T1000 (cell line): Measurements from ENCODE around the gene SLC5A9.
"Not testable (repeated sequence)": the region's sequence is repeated elsewhere in the genome, so short reads cannot be mapped to it uniquely, and the experiment has no call there.

ENCODE experiments used
- DNase-seq: peaks from one replicate; lab custom pipeline; 2025; ENCODE audit warnings: mixed read lengths; lab: John Stamatoyannopoulos, UW

SLC5A9 gene

DNA sequence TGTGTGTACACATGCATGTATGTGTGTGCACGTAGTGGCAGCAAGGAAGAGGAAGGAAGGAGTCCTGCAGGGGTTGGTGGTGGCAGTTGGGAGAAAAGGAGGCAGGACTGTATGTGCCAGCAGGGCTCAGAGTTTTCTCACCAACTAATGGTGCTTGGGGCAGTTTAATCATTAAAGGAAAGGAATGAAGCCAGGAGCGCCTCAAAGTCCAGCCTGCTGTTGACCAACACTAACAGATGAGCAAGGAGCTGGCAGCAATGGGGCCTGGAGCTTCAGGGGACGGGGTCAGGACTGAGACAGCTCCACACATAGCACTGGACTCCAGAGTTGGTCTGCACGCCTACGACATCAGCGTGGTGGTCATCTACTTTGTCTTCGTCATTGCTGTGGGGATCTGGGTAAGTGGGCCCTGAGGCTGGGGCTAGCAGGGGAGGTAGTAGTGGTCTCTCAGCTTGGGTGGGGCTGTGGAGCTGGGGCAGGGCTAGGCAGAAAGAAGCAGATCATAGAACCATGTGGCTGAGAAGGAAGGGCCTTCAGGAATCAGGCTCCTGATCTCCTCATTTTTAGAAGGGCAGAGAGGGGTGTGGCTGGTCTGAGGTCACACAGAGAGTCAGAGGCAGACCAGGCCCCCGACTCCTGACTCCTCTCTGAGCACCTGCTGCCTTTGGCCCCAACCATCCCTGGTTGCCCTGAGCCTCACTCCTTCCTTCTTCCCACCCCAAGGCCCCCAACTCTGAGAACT lies at the start of gene SLC5A9:
TSS of gene SLC5A9 (plus strand) at position 216 of the 742 bp plus-strand sequence. CDS start at position 237, 21 bp downstream.
- no peak for DNase-seq

DNA sequence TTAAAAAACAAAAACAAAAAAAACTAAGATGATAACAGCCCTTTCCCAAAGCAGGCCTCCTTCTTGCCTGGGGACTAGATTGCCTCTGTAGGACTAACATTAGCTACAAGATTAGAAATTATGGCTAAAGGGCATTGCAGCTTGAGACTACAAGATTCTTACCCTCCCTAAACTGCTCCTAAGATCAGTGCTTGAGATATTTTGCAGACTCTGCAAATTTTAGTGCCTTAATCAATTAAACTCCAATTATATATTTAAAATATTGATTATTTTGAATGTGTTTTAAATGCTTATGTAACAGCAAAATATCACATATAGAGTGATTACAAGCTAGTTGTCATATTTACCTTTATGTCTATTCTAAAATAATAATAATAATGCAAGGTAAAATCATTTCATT lies 47.4 kb upstream of the SLC5A9 start:
- DNase-seq = no peak

DNA sequence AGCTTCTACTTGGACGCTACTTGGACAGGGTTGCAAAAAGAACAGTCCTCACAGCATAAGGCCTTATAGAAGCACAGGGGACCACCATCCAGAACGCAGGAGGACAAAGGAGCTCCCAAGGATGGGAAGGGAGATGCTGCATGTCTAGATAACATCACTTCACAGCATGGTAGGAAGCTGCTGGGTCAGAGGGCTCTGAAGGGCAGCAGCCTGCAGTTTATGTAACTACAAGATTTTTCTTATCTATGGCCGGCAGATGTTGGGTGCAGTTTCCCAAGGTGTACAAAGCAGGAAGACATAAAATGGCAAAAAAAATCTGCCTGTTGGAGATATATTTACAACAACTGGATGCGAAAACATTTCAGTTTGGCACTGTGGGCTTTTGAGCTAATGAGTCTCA lies 45.3 kb upstream of the SLC5A9 start:
- no peak for DNase-seq

GRCh38 chr1:48181669-48182367 lies 40.7 kb upstream of the SLC5A9 start:
- no peak for DNase-seq

DNA sequence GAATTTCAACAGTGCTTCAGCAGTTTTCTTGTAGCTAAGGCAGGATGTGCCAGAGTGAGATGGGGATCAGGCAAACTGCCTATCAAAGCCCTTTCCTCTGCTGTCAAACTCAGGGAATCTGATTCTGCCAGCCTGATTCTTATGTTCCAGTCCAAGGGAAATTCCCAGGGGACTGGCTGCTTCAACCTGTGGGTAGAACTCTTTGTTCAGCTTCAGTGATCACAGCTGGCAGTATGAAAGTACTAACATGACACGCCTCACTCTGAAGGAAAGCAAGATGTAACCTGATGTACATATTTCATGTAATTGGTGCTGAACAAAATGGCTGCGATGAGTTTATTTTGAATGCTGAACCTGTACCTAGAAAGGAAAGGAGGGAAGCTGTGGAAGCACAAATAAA lies 40.1 kb upstream of the SLC5A9 start:
- no peak for DNase-seq

GRCh38 chr1:48186306-48186839 lies 36.1 kb upstream of the SLC5A9 start:
- no peak for DNase-seq

GRCh38 chr1:48187969-48188563 lies 34.5 kb upstream of the SLC5A9 start:
- no peak for DNase-seq

DNA sequence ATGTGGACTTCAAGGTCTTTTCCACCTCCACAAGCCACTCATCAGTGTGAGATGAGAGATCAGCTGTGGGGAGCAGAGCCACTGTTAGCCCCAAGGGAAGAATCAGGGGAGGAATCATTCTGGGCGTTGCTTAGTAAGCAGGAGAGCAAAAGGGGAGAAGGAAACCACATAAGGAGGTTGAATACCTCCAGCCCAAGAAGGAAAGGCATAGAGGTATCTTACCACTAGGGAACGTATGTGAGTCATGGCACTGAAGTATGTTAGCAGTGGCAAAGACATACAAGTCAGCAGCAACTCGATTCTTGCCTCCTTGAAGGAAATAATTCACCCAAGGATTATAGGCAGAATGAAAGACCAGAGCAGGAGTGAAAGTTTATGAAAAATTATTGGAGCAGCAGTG lies 31.6 kb upstream of the SLC5A9 start:
- DNase-seq = no peak

DNA sequence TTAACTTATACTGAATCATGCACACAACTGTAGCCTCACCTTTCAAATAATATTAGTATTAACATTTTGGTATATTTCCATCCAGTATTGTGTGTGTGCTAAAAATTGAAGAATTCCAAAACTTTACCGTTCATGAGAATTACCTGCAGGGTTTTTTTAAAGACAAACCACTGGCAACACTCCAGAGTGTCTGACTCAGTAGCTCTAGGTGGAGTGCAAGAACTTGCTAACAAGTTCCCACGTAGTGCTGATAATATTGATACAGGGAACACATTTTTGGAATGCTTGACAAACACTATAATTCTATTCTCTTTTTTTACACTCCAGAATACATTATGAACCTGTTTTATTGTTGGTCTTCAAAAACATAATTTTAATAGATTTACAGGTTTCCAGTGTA lies 27.7 kb upstream of the SLC5A9 start:
- DNase-seq = no peak

GRCh38 chr1:48196237-48196636 lies 26.3 kb upstream of the SLC5A9 start:
- DNase-seq = no peak

GRCh38 chr1:48198970-48199369 lies 23.5 kb upstream of the SLC5A9 start:
- DNase-seq = no peak

DNA sequence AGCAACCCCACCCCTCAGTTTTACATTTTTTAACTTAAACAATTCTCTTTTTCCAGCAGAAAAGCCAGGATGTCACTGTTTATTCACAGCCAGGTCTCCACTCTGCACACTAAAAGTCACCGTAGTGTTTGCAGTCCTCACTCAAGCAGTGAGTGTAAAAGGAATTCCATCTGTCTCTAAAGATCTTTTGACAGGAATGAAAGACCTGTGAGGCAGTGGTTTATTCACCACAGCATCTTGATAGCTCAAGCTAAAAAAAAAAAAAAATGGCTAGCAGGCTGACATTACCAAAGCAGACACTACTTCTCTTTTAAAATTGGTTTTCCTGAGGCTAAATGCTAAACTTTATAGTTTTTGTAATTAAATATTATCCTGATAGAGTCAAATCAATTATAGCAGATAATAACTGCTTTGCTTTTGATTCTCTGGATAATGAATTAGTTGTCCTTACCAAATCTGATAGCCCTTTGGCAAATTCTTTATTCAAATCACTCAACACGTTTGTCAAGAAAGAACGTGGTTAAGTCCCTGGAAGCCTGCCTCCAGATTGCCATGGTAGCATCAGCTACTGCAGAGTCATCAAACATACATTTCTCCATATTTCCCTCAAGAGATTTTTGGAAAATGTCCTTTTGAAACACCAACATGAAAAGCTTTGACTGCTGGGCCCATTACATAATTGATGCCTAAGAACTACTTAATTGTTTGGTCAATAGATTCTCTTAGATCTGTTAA lies 22.2 kb upstream of the SLC5A9 start:
- no peak for DNase-seq

GRCh38 chr1:48202030-48202752 lies 20.3 kb upstream of the SLC5A9 start:
- peak; percentile 43 for DNase-seq

- no peak for DNase-seq
These were observed 19.1 kb upstream of the SLC5A9 start for GRCh38 chr1:48203287-48203900.

DNA sequence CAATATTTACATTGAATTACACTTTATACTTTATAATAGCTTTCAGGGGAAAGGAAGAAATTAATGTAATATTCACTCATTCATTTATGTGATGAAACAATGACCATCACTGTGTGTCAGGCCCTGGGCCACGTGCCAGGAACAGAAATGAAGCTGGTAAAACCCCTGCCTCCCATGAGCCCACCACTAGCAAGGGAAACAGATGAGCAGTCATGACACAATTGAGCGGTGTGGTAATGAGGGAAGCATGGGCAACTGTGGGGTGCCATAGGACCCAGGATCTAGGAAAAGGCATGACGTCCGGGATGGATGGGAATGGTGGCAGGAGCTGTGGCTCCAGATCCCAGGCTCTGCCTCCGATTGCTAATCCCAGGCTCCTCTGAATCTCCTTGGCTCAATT lies 17.0 kb upstream of the SLC5A9 start:
- DNase-seq = no peak

- no peak for DNase-seq
These were observed 16.1 kb upstream of the SLC5A9 start for GRCh38 chr1:48206371-48206770.

GRCh38 chr1:48207131-48207530 lies 15.4 kb upstream of the SLC5A9 start:
- no peak for DNase-seq

DNA sequence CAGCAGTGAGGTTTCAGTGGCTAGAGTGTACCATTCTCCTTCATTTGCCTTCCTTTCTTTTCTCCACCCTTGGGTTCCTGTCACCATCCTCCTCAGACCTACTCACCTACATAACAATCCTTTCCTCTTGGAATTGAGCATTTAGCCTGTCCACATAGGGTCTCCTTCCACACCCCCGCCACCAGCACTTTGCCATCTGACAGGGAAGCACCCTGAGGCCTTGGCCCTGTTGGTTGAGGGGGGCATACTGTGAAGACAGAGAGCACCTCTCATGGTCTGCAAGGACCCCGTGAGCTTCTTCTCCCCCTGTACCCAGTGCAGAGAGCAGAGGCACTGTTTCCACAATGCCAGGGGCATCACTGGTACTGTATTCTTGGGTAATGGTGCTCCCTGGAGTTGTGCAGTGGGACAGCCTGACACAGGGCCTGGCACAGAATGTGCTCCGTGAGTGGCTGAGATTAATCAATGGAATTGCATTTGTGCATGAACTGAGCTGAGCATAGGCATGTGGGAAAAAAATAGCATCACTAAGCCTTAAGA lies 14.9 kb upstream of the SLC5A9 start:
- DNase-seq = no peak

DNA sequence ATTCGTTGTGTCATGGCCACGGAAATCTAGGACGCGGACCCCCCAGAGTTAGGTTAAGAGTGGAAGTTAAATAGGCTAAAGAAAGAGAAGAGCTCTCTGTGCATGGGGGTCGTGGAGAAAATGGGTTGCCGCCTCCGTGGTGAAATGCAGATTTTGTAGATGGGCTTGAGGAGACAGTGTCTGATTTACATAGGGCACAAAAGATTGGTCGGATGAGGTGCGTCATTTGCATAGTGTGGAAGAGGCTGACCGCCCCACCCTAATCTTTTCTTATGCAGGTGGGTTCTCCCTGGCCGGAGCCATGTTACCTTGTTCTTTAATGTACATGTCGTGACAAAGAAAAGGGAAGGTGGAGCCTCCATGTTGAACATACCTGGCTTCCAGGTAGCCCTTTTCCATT lies 14.3 kb upstream of the SLC5A9 start:
- DNase-seq = no peak

GRCh38 chr1:48208652-48209051 lies 13.9 kb upstream of the SLC5A9 start:
- no peak for DNase-seq

GRCh38 chr1:48213462-48213861 lies 9.1 kb upstream of the SLC5A9 start:
- not testable (repeated sequence) for DNase-seq
